ENCODE results near the gene SPHK2. TPM values are rescaled to one million over a fixed set of nuclear protein-coding genes. Genes with fewer than 3 reads are reported as not detected.

Gene SPHK2
- total and polyA plus RNA-seq, 11 donors = 5.6 to 13.1 (median 9.5) TPM

GRCh38 chr19:48582168-48582567 lies 37.1 kb upstream of the SPHK2 start:
- no peak for DNase-seq

DNA sequence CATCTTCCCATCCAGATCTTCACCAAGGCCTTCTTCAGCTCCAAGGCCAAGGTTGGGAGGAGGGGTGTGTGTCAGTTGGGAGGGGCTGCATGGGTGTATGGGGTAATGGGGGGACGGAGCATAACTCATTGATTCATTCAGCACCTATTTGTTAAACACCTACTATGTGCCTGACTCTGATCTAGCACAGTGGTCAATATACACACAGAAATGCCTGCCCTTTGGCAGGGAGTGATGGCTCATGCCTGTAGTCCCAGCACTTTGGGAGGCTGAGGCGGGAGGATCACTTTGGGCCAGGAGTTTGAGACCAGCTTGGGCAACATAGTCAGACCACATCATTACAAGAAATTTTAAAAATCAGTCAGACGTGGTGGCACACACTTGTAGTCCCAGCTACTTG lies 31.9 kb upstream of the SPHK2 start:
- H3K4me1 ChIP-seq = peaks cover 0 to 27% (median 7%) of the 10 kb centered on the region in 12 donors
- no peak for ATAC-seq
- intact Hi-C loops (cut with DNase I) = loop anchor here in 9 of 10 donors (5.0 to 10.0 kb wide), 11 partner anchors 80 to 323 kb away; partner anchors contain the start of genes GRIN2D (in 2 of the 9), KDELR1 (in 2 of the 9), EMP3 (in 1 of the 9) and ZNF114 (in 1 of the 9)
- H3K27me3 ChIP-seq = no peaks in the 10 kb centered on the region
- no peaks in the 10 kb centered on the region for H3K36me3 ChIP-seq
- no peak overlapping the region for H3K27ac ChIP-seq
- DNase-seq = no peak
- TF ChIP-seq, protein P1, sequence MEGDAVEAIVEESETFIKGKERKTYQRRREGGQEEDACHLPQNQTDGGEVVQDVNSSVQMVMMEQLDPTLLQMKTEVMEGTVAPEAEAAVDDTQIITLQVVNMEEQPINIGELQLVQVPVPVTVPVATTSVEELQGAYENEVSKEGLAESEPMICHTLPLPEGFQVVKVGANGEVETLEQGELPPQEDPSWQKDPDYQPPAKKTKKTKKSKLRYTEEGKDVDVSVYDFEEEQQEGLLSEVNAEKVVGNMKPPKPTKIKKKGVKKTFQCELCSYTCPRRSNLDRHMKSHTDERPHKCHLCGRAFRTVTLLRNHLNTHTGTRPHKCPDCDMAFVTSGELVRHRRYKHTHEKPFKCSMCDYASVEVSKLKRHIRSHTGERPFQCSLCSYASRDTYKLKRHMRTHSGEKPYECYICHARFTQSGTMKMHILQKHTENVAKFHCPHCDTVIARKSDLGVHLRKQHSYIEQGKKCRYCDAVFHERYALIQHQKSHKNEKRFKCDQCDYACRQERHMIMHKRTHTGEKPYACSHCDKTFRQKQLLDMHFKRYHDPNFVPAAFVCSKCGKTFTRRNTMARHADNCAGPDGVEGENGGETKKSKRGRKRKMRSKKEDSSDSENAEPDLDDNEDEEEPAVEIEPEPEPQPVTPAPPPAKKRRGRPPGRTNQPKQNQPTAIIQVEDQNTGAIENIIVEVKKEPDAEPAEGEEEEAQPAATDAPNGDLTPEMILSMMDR (IDR thresholded peaks at IDR 0.05) = no peak
- TF ChIP-seq POLR2A (IDR thresholded peaks at IDR 0.05) = no peak
- no peaks in the 10 kb centered on the region for H3K9me3 ChIP-seq
- H3K4me3 ChIP-seq = no peak overlapping the region
- WGBS, 4 donors = 90 to 100% (median 91%) methylated on average over 2 to 3 of the region's 3 CpGs

More at GRCh38 chr19:48582168-48582567, 37.1 kb upstream of the SPHK2 start:
- TF ChIP-seq, protein P1 (IDR thresholded peaks at IDR 0.05) = no peak
- no peak for TF ChIP-seq POLR2A (IDR thresholded peaks at IDR 0.05)
- no peaks in the 10 kb centered on the region for H3K27me3 ChIP-seq
- H3K9me3 ChIP-seq = no peaks in the 10 kb centered on the region
- no peak for ATAC-seq
- H3K4me3 ChIP-seq = no peak overlapping the region
- intact Hi-C loops (cut with DNase I) = loop anchor here (5.0 to 10.0 kb wide), 9 partner anchors 70 to 317 kb away; partner anchors contain the start of genes LMTK3 (in 3 of the 10), EMP3 (in 1 of the 10), GRIN2D (in 1 of the 10) and KDELR1 (in 1 of the 10)
- WGBS, 4 donors = 83 to 89% (median 88%) methylated on average over 2 of the region's 2 CpGs
- H3K36me3 ChIP-seq = no peaks in the 10 kb centered on the region
- no peak overlapping the region for H3K27ac ChIP-seq
- peaks cover 0 to 14% (median 5%) of the 10 kb centered on the region in 12 donors for H3K4me1 ChIP-seq

- TF ChIP-seq, protein P1 (IDR thresholded peaks at IDR 0.05) = peak; percentile 86 to 97 (median 92)
- peak in 1 of 2 donors; percentile 20 for TF ChIP-seq POLR2A (IDR thresholded peaks at IDR 0.05)
- Histone ChIP-seq H3K9me3 (no peaks in the 10 kb centered on the region), H3K4me3 (peak overlapping the region in 11 of 12 donors; percentile 17 to 53 (median 42)), H3K4me1 (peaks cover 0 to 19% (median 4%) of the 10 kb centered on the region in 12 donors), H3K27ac (peak overlapping the region in 3 of 12 donors; percentile 13 to 35 (median 17)), H3K36me3 (no peaks in the 10 kb centered on the region), H3K27me3 (no peaks in the 10 kb centered on the region)
- intact Hi-C loops (cut with DNase I) = loop anchor here in 9 of 10 donors (5.0 to 10.0 kb wide), 11 partner anchors 82 to 324 kb away; partner anchors contain the start of genes GRIN2D (in 2 of the 9), KDELR1 (in 2 of the 9), EMP3 (in 1 of the 9) and ZNF114 (in 1 of the 9)
- DNase-seq (peak; percentile 87 to 96 (median 91)), ATAC-seq (peak; percentile 64 to 90 (median 86))
- WGBS, 4 donors = 4 to 5% (median 5%) methylated on average over 35 to 36 of the region's 36 CpGs
Measured at GRCh38 chr19:48588670-48589401, 30.5 kb upstream of the SPHK2 start.

DNA sequence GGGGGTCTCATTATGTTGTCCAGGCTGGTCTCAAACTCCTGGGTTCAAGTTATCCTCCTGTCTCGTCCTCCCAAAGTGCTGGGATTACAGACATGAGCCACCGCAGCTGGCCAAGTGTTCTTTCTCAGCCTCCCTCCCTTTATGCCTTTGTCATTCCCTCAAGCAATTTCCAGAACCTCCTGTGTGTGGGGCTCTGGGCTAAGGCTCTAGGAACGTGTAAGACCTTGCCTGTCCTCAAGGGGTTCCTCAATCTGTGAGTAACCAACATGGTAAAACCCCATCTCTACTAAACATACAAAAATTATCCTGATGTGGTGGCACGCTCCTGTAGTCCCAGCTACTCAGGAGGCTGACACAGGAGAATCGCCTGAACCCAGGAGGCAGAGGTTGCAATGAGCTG lies 28.3 kb upstream of the SPHK2 start:
- no peaks in the 10 kb centered on the region for H3K9me3 ChIP-seq
- no peak overlapping the region for H3K4me3 ChIP-seq
- H3K36me3 ChIP-seq = no peaks in the 10 kb centered on the region
- intact Hi-C loops (cut with DNase I) = no loop called here
- ATAC-seq (no peak), DNase-seq (no peak)
- peaks cover 0 to 13% (median 0%) of the 10 kb centered on the region in 12 donors for H3K4me1 ChIP-seq
- 79 to 88% (median 81%) methylated on average over 5 of the region's 5 CpGs for WGBS, 4 donors
- H3K27me3 ChIP-seq = no peaks in the 10 kb centered on the region
- no peak overlapping the region for H3K27ac ChIP-seq
- TF ChIP-seq, protein P1 (IDR thresholded peaks at IDR 0.05) = no peak
- TF ChIP-seq POLR2A (IDR thresholded peaks at IDR 0.05) = no peak
